IMR-90 (cell line): ENCODE results near the gene MED26. TPM values are rescaled to one million over a fixed set of nuclear protein-coding genes. Genes with fewer than 3 reads are reported as not detected.
"Not testable (repeated sequence)": the region's sequence is repeated elsewhere in the genome, so short reads cannot be mapped to it uniquely, and the experiment has no call there.

Experiments used
- ATAC-seq: fragments of 200-7000 bp; cut with Tn5 transposase; 2 replicates; pipeline ENCODE4 v1.9.1; 2020; ENCODE audit warnings: low read depth, mild to moderate bottlenecking, moderate library complexity
- BruUV-seq: library from RNA; stranded (reverse); fragments of 400-500 nt; replicated peaks from 2 replicates; lab custom pipeline; 2021; lab: Mats Ljungman, UMichigan
- CTCF ChIA-PET: fragments of 300-600 bp; formaldehyde crosslinking; extraction: SDS; loops from one replicate; lab custom pipeline; 2021; ENCODE audit warnings: antibody characterized with exemption; lab: Yijun Ruan, JAX
- POLR2A ChIA-PET: fragments of 300-600 bp; sonication (Branson Sonifier 250); formaldehyde crosslinking; loops from one replicate; lab custom pipeline; 2022; ENCODE audit warnings: antibody characterized with exemption; ENCODE audit not compliant: unreplicated experiment; lab: Charles Lee
- DNase-seq: peaks from one replicate; pipeline ENCODE4 v3.0.0; 2013
- H2AFZ ChIP-seq: replicated peaks from 2 replicates; pipeline ENCODE3; 2013; ENCODE audit warnings: low read length, mild to moderate bottlenecking; ENCODE audit not compliant: poor library complexity
- H2AK5ac ChIP-seq: 2 replicates; pipeline ENCODE4 v1.6.1; 2013; ENCODE audit warnings: low read depth, low read length, inconsistent platforms
- H2AK9ac ChIP-seq: replicated peaks from 2 replicates; pipeline ENCODE3; 2013; ENCODE audit warnings: mild to moderate bottlenecking, low read depth, low read length, moderate library complexity; ENCODE audit not compliant: poor library complexity
- H2BK120ac ChIP-seq: 2 replicates; pipeline ENCODE4 v1.6.1; 2013; ENCODE audit warnings: low read depth, low read length, inconsistent platforms
- H2BK15ac ChIP-seq: 3 replicates; pipeline ENCODE4 v1.6.1; 2013; ENCODE audit warnings: low read depth, low read length, inconsistent platforms
- H2BK20ac ChIP-seq: 2 replicates; pipeline ENCODE4 v1.6.1; 2013; ENCODE audit warnings: low read depth, mild to moderate bottlenecking, inconsistent platforms, low read length, moderate library complexity
- H2BK5ac ChIP-seq: 2 replicates; pipeline ENCODE4 v1.6.1; 2013; ENCODE audit warnings: mild to moderate bottlenecking, low read depth, low read length, inconsistent platforms; ENCODE audit not compliant: poor library complexity, severe bottlenecking
- H3K14ac ChIP-seq: replicated peaks from 2 replicates; pipeline ENCODE4 v1.6.1; 2013; ENCODE audit warnings: low read depth, low read length, inconsistent platforms
- H3K18ac ChIP-seq: 2 replicates; pipeline ENCODE4 v1.6.1; 2013; ENCODE audit warnings: low read depth, low read length, control low read depth
- H3K23ac ChIP-seq: 2 replicates; pipeline ENCODE4 v1.6.1; 2013; ENCODE audit warnings: low read depth, low read length, inconsistent platforms
- H3K27ac ChIP-seq: 2 replicates; pipeline ENCODE4 v1.5.1; 2013; ENCODE audit warnings: mild to moderate bottlenecking, control low read depth, low read length; ENCODE audit not compliant: insufficient read depth
- H3K27me3 ChIP-seq: 2 replicates; pipeline ENCODE4 v1.6.1; 2013; ENCODE audit warnings: low read length; ENCODE audit not compliant: control insufficient read depth, insufficient read depth
- H3K36me3 ChIP-seq: 2 replicates; pipeline ENCODE4 v1.6.1; 2013; ENCODE audit warnings: low read length, mixed read lengths; ENCODE audit not compliant: control insufficient read depth, insufficient read depth
- H3K4ac ChIP-seq: 2 replicates; pipeline ENCODE4 v1.6.1; 2013; ENCODE audit warnings: low read depth, low read length, inconsistent platforms
- H3K4me1 ChIP-seq: 2 replicates; pipeline ENCODE4 v1.6.1; 2013; ENCODE audit warnings: low read length, mixed read lengths; ENCODE audit not compliant: control insufficient read depth, insufficient read depth
- H3K4me2 ChIP-seq: 2 replicates; pipeline ENCODE4 v1.6.1; 2013; ENCODE audit warnings: low read depth, mild to moderate bottlenecking, control low read depth, low read length, moderate library complexity
- H3K4me3 ChIP-seq: 2 replicates; pipeline ENCODE4 v1.5.1; 2013; ENCODE audit warnings: low read depth, mild to moderate bottlenecking, control low read depth, low read length, moderate library complexity; ENCODE audit not compliant: insufficient read depth
- H3K56ac ChIP-seq: 2 replicates; pipeline ENCODE4 v1.6.1; 2013; ENCODE audit warnings: low read length, inconsistent platforms; ENCODE audit not compliant: insufficient read depth; ENCODE audit errors: extremely low read depth
- H3K79me1 ChIP-seq, 2 experiments: 2 replicates each; pipeline ENCODE4 v1.6.1; 2013; ENCODE audit warnings: low read length in 2 of 2, inconsistent platforms in 1 of 2, low read depth in 1 of 2
- H3K9ac ChIP-seq: 2 replicates; pipeline ENCODE4 v1.6.1; 2013; ENCODE audit warnings: low read depth, low read length, control low read depth
- H3K9me1 ChIP-seq: 2 replicates; pipeline ENCODE4 v1.6.1; 2013; ENCODE audit warnings: low read length, inconsistent platforms; ENCODE audit not compliant: insufficient read depth
- H3K9me3 ChIP-seq: 2 replicates; pipeline ENCODE4 v1.6.1; 2013; ENCODE audit warnings: low read length; ENCODE audit not compliant: control insufficient read depth, insufficient read depth
- H4K20me1 ChIP-seq: 2 replicates; pipeline ENCODE4 v1.6.1; 2013; ENCODE audit warnings: low read length, inconsistent platforms; ENCODE audit not compliant: insufficient read depth
- H4K5ac ChIP-seq: 2 replicates; pipeline ENCODE4 v1.6.1; 2013; ENCODE audit warnings: mild to moderate bottlenecking, low read depth, low read length, control low read depth
- H4K8ac ChIP-seq, 2 experiments: 2 replicates each; pipeline ENCODE4 v1.6.1; 2013; ENCODE audit warnings: low read depth in 2 of 2, low read length in 2 of 2, control low read depth in 1 of 2, inconsistent platforms in 1 of 2
- H4K91ac ChIP-seq: 2 replicates; pipeline ENCODE4 v1.6.1; 2013; ENCODE audit warnings: low read depth, low read length, inconsistent platforms; ENCODE audit not compliant: insufficient read depth
- WGBS, 2 experiments: methylation state at CpG; one replicate each; pipeline versions ENCODE4 v1.1.5 to v1.1.7; 2013; ENCODE audit warnings: missing lambda C conversion rate in 2 of 2; ENCODE audit not compliant: insufficient read length in 1 of 2; ENCODE audit errors: extremely low coverage in 2 of 2; 5-methylcytosine and 5-hydroxymethylcytosine counted together
- dilution Hi-C: fragments of 300-500 bp; cut with HindIII; formaldehyde crosslinking; loops from one replicate; pipeline ENCODE4 v1.14.3; 2018; ENCODE audit warnings: low sequenced_read_pairs; ENCODE audit not compliant: unreplicated experiment
- in situ Hi-C: fragments of 300-500 bp; cut with MboI; formaldehyde crosslinking; loops from 3 replicates; pipeline ENCODE4 v1.14.3; 2019; ENCODE audit warnings: low sequenced_read_pairs, inconsistent platforms, mixed read lengths
- intact Hi-C: fragments of 100-400 bp; cut with micrococcal nuclease; formaldehyde crosslinking; loops from 2 replicates; pipeline ENCODE4 v1.10.0; 2022
- polyA plus RNA-seq, 3 experiments: library from polyadenylated mRNA; depleted of rRNA; stranded (reverse); fragments of >200 nt; gene quantifications; 2 replicates each; pipeline ENCODE4 v1.2.3, GENCODE V29; 2012; ENCODE audit warnings: low replicate concordance in 1 of 3
- total RNA-seq: library from RNA; depleted of rRNA; stranded (reverse); fragments of >200 nt; gene quantifications from 2 replicates; pipeline ENCODE4 v1.2.3, GENCODE V29; 2012

The MED26 gene
- total and polyA plus RNA-seq, 2 of the 4 experiments (the other 2 are of a cell fraction) = 2.0 to 4.0 TPM

- H4K20me1 ChIP-seq = peaks cover 28% of the 10 kb centered on the region
- BruUV-seq, H2BK15ac ChIP-seq, H2BK5ac ChIP-seq, CTCF ChIA-PET, H3K4me3 ChIP-seq, ATAC-seq, H4K5ac ChIP-seq, H2BK120ac ChIP-seq, H3K56ac ChIP-seq, H4K8ac ChIP-seq, H2AK5ac ChIP-seq, H3K4ac ChIP-seq, H3K14ac ChIP-seq, H3K9me3 ChIP-seq, dilution Hi-C loops, H3K23ac ChIP-seq, POLR2A ChIA-PET, H3K4me1 ChIP-seq, DNase-seq, H3K9me1 ChIP-seq, in situ Hi-C loops, H2AK9ac ChIP-seq, H3K18ac ChIP-seq, H2AFZ ChIP-seq, H3K27ac ChIP-seq, H3K27me3 ChIP-seq, H4K91ac ChIP-seq, H2BK20ac ChIP-seq: not testable (repeated sequence)
- H3K9ac ChIP-seq = 0 out of 2 replicates have a peak overlapping the region, but pooled peaks have one; percentile 29
- intact Hi-C loops = loop anchor here (2.0 kb wide), 2 partner anchors 85 to 109 kb away; partner anchors contain the start of gene MED26
- H3K4me2 ChIP-seq = 0 out of 2 replicates have a peak overlapping the region, but pooled peaks have one; percentile 86
- no CpG with 5 or more reads among the region's 6 CpGs for WGBS, 2 experiments
- H3K36me3 ChIP-seq = peaks cover 11% of the 10 kb centered on the region
- peaks cover 17 to 62% of the 10 kb centered on the region in 2 experiments for H3K79me1 ChIP-seq
These were observed 84.3 kb downstream of the MED26 start for GRCh38 chr19:16543734-16544133.
